Ishikawa (cell line): ENCODE data around the gene HFE.

Experiments used
- CEBPB ChIP-seq: IDR thresholded peaks from 2 replicates; pipeline ENCODE4 v1.6.1; 2012
- CREB1 ChIP-seq: IDR thresholded peaks from 2 replicates; pipeline ENCODE4 v1.6.1; 2012; ENCODE audit warnings: low read depth
- EGR1 ChIP-seq: IDR thresholded peaks from 2 replicates; pipeline ENCODE4 v1.6.1; 2012
- EP300 ChIP-seq: IDR thresholded peaks from 2 replicates; pipeline ENCODE4 v1.6.1; 2012; ENCODE audit warnings: borderline replicate concordance
- FOXM1 ChIP-seq: IDR thresholded peaks from 2 replicates; pipeline ENCODE4 v1.6.1; 2012; ENCODE audit warnings: low read depth, borderline replicate concordance
- MAX ChIP-seq: IDR thresholded peaks from 2 replicates; pipeline ENCODE4 v1.6.1; 2012
- NFIC ChIP-seq: IDR thresholded peaks from 2 replicates; pipeline ENCODE4 v1.6.1; 2012
- RAD21 ChIP-seq: IDR thresholded peaks from 2 replicates; pipeline ENCODE4 v1.6.1; 2012; ENCODE audit warnings: low read depth
- REST ChIP-seq: IDR thresholded peaks from 2 replicates; pipeline ENCODE4 v1.6.1; 2012; ENCODE audit warnings: low read depth, mild to moderate bottlenecking
- TAF1 ChIP-seq: IDR thresholded peaks from 2 replicates; pipeline ENCODE4 v1.6.1; 2012; ENCODE audit warnings: low read depth, mild to moderate bottlenecking
- TCF12 ChIP-seq: IDR thresholded peaks from 2 replicates; pipeline ENCODE4 v1.6.1; 2012; ENCODE audit warnings: low read depth
- TEAD4 ChIP-seq: IDR thresholded peaks from 2 replicates; pipeline ENCODE4 v1.6.1; 2012
- USF1 ChIP-seq: IDR thresholded peaks from 2 replicates; pipeline ENCODE4 v1.6.1; 2012
- YY1 ChIP-seq: IDR thresholded peaks from 2 replicates; pipeline ENCODE4 v1.6.1; 2012; ENCODE audit warnings: low read depth
- ZBTB7A ChIP-seq: IDR thresholded peaks from 2 replicates; pipeline ENCODE4 v1.6.1; 2012; ENCODE audit warnings: low read depth

The HFE gene

GRCh38 chr6:26075063-26075717 lies 12.0 kb upstream of the HFE start:
- TF ChIP-seq TAF1 = no peak
- no peak for TF ChIP-seq CEBPB
- no peak for TF ChIP-seq NFIC
- TF ChIP-seq YY1 = no peak
- TF ChIP-seq CREB1 = no peak
- TF ChIP-seq FOXM1 = no peak
- TF ChIP-seq REST = no peak
- no peak for TF ChIP-seq EGR1
- no peak for TF ChIP-seq RAD21
- no peak for TF ChIP-seq TEAD4
- TF ChIP-seq TCF12 = no peak
- TF ChIP-seq USF1 = no peak
- no peak for TF ChIP-seq EP300
- no peak for TF ChIP-seq ZBTB7A
- TF ChIP-seq MAX = no peak

DNA sequence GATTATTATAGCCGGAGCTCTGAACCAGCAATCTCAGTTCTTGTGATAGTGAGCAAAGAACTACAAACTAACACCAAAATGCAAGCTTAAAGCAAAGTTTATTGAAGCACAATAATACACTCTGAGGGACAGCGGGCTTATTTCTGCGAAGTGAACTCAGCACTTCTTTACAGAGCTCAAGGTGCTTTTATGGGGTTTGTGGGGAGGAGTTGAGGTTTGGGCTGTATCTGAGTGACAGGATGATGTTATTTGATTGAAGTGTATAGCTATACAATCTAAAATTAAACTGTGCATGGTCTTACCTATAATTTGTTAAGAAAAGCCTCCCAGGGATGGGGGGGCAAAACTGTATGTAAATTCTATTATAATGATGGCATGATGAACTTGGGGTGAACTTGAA lies 1.0 kb upstream of the HFE start:
- TF ChIP-seq TCF12 = no peak
- no peak for TF ChIP-seq MAX
- no peak for TF ChIP-seq YY1
- TF ChIP-seq NFIC = no peak
- no peak for TF ChIP-seq EGR1
- no peak for TF ChIP-seq CREB1
- TF ChIP-seq USF1 = no peak
- no peak for TF ChIP-seq CEBPB
- TF ChIP-seq TAF1 = no peak
- no peak for TF ChIP-seq RAD21
- TF ChIP-seq ZBTB7A = no peak
- no peak for TF ChIP-seq TEAD4
- TF ChIP-seq FOXM1 = no peak
- TF ChIP-seq EP300 = no peak
- no peak for TF ChIP-seq REST

GRCh38 chr6:26088344-26088743 lies 1.1 kb downstream of the HFE start:
- TF ChIP-seq NFIC = no peak
- TF ChIP-seq TAF1 = no peak
- no peak for TF ChIP-seq FOXM1
- no peak for TF ChIP-seq YY1
- no peak for TF ChIP-seq CEBPB
- no peak for TF ChIP-seq ZBTB7A
- no peak for TF ChIP-seq REST
- no peak for TF ChIP-seq RAD21
- TF ChIP-seq EP300 = no peak
- TF ChIP-seq CREB1 = no peak

- TF ChIP-seq REST (no peak), TCF12 (no peak), TEAD4 (no peak), RAD21 (no peak), EGR1 (no peak), NFIC (no peak), EP300 (no peak)
Observed at GRCh38 chr6:26089272-26089671, 2.0 kb downstream of the HFE start.
